Pons (tissue), 1 donor: Measurements from ENCODE around the gene KLK7.
A peak's percentile ranks its signal among the peaks of the same experiment; 100 is the strongest.
"Not testable (repeated sequence)": the region's sequence is repeated elsewhere in the genome, so short reads cannot be mapped to it uniquely, and the experiment has no call there.

ENCODE experiments used
- DNase-seq: peaks from one replicate; pipeline ENCODE4 v3.0.0-alpha.2; 2016; ENCODE audit warnings: low spot score

Gene KLK7

DNA sequence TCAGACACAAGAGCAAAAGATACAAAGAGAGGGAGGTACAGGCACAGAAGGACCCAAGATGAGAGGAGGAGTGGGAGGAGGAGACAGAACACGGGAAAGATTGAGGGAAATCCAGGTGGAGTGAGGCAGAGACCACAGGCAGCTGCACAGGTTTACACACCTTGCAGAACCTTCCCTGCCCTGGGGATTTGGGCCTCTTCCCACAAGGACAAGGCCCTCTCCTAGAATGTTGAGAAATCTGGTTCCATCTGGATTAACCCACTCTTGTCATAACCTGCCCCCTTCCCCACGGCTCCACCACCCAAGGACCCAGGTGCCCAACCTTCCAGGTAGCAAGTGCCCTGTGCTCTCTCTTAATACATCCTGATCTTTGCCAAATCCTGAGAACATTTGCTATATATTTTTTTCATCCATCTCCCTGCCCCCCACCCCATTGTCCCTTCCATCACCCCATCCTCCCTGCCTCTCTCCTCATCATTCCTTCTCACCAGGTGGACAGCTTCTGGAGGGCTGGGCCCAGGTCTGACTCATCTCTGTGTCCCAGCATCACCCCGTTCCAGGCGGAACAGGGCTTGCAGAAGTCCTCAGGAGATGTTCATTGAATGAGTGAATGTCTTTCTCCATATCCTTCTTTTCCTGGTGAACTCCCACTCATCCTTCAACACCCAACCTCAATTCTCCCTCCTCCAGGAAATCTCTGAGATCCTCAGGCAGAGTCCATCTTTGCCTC is 26.5 kb upstream of the KLK7 start:
- DNase-seq, result no peak

DNA sequence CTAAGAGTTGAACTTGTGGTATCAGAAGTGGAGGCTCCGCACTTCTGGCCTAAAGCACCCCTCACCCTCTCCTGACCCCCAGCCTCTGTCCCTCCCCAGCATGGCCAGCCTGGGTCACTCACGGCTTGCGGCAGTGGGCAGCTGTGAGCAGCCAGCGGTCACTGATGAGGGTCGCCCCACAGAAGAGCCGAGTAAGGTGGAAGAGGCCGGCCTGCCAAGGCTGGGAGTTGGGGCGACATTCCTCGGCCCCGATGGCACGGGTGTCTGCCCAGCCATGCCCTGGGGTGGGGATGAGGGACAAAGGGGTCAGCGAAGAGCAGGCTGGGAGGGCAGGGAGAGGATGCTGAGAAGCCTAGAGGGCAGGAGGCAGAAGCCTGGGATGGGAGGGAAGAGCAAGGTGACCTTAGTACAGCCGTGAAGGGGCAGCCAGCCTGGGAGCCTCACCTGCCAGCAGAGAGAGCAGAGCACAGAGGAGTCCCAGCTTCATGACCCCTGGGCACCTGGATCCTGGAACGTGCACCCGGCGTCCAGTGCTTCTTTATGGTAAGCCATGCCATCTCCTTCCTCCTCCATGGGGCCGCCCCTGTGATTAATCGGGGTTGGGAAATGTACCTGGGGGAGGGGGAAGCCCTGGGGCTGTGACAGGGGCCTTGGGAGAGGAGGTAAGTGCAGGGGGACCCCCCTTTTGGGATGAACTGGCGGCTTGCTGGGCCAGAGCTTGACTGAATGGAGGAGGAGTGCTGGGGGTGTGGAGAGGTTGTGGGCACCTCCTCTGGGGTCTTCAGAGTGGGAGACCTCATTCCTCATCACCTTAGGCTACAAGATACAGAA is 25.6 kb upstream of the KLK7 start:
- no peak for DNase-seq

- no peak for DNase-seq
These were observed 23.8 kb upstream of the KLK7 start for GRCh38 chr19:51007488-51007887.

DNA sequence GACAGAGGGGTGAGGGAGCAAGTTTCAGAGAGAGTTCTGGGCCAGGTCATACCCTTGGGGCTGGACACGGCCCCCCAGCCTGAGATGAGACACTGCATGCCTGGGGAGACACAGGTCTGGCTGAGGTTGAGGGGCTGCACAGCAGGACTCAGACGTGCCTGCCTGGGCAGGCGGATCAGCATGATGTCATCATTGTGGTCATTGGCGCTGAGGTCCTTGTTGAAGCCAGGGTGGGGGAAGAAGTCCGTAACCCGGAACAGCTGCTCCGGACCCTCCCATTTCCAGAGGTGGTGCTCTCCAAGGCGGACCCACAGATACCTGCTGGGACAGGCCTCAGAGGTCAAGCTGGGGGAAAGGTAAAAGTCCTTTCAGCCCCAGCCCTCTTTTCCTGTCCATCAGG is 22.7 kb upstream of the KLK7 start:
- DNase-seq, result no peak

GRCh38 chr19:51005248-51005647 is 21.5 kb upstream of the KLK7 start:
- DNase-seq, result no peak

- DNase-seq, result no peak
These were observed 19.6 kb upstream of the KLK7 start for GRCh38 chr19:51003316-51003715.

DNA sequence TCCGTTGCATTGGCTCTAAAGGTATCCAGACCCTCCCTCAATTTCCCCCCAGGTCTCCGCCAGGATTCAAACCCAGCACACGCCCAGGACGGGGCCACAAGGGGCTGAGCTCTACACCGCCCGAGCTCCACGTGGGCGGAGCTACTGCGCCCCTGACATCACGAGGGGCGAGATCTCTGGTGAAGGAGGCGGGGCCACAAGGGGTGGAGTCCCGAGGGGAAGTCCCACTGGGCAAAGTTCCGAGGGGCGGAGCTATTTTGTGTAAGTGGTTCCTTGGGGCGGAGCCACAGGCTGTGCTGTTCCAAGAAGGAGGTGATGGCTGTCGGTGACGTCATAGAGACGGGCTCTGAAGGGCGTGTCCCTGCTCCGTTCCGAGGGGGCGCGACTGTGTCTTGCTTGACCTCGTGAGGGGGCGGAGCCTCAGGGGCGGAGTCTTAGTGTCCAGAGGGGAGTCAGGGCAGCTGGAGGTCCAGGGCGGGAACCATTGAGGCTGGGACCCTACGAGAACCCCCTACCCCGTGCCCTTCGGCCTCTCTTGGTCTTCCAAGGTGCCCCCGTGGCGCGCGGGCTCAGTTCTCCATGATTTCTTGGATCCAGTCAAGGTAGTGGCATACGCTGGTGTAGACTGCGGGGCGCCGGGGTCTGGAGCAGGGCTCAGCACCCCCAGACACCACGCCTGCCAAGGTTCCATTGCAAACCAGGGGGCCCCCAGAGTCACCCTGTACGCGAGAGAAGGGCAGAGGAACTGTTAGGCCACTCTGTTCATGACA is 19.0 kb upstream of the KLK7 start:
- peak; percentile 21 for DNase-seq

GRCh38 chr19:51002089-51002532 is 18.4 kb upstream of the KLK7 start:
- DNase-seq, result no peak

DNA sequence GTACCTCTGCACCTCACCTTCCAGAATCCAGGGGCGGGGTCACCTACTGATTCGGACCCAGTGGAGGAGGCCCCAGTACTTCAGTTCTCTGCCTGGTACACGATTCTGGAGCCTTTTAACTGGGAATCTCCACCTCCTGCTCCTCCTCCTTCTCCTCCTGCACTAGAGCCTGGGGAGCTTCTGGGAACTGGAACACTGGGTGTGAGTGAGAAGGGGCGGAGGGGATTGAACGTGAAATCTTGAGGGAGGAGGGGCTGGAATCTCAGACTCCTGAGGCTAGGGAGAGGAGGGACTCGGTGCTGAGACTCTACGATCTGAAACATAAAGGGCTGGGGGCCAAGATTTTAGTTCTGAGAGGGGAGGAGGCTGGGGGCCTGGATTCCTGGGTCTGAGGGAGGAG is 17.8 kb upstream of the KLK7 start, which contains the start of gene KLK8:
Gene KLK8, minus strand, starts transcription at position 90 of the 400 bp plus-strand sequence. CDS start 437 bp downstream, outside the sequence.
- DNase-seq, result no peak

- DNase-seq, result no peak
These were observed 17.3 kb upstream of the KLK7 start for GRCh38 chr19:51000981-51001380.

DNA sequence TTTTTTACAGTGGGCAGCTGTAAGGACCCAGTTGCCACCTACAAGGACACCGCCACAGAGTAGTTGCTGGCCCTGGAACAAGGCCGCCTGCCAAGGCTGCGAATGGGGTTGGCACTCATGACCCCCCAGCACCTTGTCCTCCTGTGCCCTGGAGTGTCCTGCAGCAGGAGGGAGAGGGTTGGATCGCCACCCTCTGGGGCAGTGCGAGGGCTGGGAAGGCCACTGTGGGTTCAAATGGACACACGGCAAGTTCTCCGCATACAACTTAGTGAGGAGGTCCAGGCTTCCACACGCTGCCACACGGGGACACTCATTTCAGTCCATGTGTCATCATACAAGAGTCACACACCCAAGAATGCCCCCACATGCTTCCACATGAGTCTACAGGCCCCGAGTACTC is 16.7 kb upstream of the KLK7 start:
- DNase-seq, result no peak

- no peak for DNase-seq
These were observed 15.0 kb upstream of the KLK7 start for GRCh38 chr19:50998686-50999085.

GRCh38 chr19:50998061-50998460 is 14.3 kb upstream of the KLK7 start:
- no peak for DNase-seq

DNA sequence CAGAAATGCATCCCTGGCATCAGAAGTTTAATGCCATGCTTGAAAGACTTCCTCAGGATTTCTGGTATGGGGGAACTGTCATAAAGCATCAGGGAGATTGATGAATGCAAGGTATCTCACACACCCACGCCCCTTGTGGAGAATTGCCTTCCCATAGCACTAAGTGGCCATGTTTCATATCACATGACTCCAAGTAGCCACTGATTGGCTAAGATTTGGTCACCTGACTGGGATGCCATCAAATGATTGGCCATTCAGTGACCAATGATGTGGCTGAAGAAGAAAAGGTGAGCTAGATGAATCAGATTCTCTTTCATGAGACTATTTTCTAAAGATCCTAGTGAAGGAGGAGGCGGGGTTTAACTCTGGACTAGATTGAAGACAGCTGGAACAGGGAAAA is 10.4 kb upstream of the KLK7 start:
- no peak for DNase-seq

DNA sequence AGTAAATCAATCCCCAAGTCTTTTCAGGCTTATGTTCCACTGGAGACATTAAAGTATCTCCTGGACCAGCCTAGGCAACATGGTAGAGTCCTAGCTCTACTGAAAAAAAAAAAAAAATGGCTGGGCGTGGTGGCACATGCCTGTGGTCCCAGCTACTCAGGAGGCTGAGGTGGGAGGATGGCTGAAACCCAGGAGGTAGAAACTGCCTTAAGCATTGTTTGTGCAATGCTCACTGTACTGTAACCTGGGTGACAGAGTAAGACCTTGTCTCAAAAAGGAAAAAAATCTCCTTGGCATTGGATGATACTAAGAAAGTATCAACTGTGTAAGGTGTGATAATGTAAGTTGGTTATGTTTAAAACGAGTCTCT is 8.9 kb upstream of the KLK7 start:
- DNase-seq, result no peak

DNA sequence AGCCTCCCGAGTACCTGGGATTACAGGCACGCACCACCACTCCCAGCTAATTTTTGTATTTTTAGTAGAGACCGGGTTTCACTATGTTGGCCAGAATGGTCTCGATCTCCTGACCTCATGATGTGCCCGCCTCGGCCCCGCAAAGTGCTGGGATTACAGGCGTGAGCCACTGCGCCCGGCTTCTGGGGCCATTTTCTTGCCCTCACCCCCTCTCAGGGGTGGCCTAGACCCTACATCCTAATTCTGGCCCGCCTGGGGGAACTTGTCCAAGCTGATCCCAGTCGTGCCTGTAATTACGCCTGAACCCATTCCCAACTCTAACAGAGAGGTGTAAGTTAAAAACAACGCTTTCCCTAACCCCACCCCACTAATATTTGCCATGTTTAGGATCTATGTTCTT is 699 bp upstream of the KLK7 start:
- not testable (repeated sequence) for DNase-seq

GRCh38 chr19:50982186-50982585 is 1.5 kb downstream of the KLK7 start:
- DNase-seq, result no peak

DNA sequence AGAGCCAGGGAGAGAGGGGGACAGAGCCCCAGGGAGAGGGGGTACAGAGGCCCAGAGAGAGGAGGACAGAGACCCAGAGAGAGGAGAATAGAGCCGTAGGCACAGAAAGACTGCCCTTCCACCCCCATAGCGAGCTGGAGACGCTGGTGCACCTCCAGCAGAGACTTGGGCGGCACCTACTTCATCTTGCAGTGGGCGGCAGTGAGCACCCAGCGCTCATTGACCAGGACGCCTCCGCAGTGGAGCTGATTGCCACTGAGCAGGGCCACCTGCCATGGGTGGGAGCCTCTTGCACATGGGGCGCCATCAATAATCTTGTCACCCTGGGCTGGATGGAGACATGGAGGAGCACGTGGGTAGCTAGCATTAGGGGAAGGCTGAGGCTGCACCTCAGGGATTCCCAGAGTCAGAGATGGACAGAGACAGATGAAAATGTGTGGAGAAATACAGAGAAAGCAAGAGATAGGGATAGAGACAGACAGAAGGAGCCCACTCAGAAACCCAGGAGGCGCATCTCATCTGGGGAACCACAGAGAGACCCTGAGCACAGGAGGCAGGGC is 2.0 kb downstream of the KLK7 start:
- DNase-seq, result no peak

DNA sequence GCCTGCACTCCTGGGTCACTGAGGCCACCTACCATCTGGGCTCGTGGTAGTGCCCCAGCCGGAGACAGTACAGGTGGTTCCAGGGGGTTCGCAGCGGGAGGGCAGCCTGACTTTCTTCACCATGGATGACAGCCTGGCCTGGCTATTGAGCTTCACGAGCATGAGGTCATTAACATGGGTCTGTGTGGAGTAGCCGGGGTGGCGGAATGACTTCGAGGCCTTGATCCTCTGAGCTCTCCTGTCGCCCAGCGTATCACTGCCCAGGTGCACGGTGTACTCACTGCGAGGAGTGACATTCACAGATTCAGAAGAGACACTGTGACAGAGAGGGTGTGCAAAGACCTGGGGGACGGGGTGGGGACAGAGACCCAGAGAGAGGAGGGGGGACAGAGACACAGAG is 3.5 kb downstream of the KLK7 start:
- DNase-seq, result no peak

DNA sequence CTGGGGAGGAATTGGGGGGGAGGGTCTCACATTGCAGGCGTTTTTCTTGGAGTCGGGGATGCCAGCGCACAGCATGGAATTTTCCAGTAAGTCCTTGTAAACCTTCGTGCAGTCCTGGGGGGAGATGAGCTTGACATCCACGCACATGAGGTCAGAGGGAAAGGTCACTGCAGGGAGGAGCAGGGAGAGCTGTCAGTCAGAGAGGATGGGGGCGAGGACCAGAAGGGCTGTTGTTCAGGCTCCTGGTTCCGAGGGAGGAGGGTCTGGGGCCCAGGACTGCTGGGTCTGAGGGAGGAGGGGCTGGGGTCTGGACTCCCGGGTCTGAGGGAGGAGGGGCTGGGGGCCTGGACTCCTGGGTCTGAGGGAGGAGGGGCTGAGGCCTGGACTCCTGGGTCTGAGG is 4.0 kb downstream of the KLK7 start:
- DNase-seq, result no peak

- no peak for DNase-seq
These were observed 4.8 kb downstream of the KLK7 start for GRCh38 chr19:50978772-50979390.

DNA sequence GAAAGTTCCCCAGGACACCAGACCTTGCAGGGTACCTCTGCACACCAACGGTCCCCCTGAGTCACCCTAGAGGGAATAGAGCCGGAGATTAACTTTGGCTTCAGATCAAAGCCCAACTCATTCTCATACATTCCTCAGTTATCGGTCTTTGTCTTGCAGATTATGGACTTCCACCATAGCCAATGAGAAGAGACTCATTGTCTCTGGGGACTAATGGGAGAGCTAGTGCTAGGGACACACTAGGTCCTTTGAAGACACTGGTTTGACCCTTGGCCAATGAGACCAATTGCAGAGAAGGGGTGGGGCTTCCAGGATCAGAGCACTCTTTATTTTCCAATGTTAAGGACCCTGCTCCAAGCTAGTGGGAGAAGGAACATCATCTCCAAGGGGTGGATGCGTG is 6.1 kb downstream of the KLK7 start:
- peak; percentile 84 for DNase-seq
